ENCODE measurements around the gene GLT8D2.

Gene GLT8D2

GRCh38 chr12:104049903-104050356, at the start of gene GLT8D2:
TSS of gene GLT8D2 (minus strand) at chr12:104050187. CDS start at chr12:104019648, 30,539 bp downstream.
- DNase-seq = no peak

DNA sequence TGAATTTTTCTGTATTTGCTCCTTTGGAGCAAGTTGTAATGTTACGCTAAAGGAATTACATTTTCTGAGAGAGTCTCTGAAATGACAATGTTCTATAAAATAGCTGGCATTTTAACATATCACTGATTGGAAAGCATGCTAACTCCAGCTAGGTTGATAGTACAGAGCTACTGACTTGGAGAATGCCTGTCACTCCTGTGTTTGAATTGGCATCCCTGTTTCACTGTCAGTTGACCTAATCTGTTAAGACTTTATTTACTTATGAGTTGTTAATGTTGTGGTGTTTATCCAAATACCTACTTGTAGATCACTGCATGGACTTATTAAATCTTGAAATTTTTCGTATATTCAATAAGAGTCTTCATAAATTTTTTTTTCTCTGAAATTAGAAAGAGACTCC, 48.0 kb upstream of the GLT8D2 start:
- no peak for DNase-seq

DNA sequence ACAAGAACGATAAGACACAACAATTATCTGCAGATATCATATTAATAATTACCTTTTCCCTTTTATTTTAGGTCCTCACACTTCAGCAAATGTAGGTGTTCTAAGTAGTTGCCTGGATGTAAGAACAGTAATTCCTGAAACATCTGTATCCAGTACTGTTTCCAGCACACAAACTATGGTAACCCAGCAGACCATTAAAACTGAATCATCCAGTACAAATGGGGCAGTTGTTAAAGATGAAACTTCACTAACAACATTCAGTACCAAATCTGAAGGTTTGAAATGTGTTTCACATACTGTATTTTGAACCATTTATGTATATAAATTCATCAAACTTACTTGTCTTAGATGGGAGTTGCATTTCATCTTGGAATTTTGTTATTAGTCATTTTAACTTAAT, 45.3 kb upstream of the GLT8D2 start:
- DNase-seq = no peak

DNA sequence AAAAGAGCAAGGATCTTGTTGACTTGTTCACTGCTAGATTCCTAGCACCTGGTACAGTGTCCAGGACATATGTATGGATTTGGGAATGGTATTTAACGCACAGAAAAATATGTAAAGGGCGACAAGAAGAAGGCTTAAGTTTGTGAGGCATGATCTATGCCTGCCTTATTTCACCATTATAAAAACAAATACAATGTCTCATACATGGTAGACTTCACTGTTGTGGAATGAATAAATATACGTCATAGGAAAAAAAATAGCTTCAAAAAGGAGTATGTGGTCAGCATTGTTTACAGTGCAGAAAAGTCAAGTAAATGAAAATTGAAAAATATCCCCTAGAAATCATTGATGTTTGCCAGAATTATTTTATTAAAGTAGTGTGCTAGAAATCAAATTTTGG, 44.3 kb upstream of the GLT8D2 start:
- DNase-seq = no peak

- no peak for DNase-seq
Measured at GRCh38 chr12:104091136-104091535, 41.1 kb upstream of the GLT8D2 start.

DNA sequence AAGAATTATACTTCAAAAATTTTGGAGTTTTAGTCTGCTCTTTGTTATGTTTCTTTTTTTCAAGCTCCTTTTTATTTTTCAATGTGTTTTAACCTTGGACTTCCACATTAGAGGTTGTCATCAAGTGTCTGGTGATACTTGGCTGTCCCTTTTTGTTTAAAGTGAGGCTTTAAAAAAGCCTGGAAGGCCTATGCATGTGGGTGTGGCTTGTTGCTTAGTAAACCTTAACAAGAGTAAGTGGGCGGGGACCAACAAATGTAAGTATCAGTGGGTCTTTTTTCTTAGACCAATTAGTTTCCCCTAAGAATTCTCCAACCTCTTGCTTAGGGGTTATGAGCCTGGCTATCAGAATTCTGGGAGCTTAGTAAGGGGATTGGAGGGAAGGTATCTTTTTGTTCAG, 40.7 kb upstream of the GLT8D2 start:
- DNase-seq = no peak

DNA sequence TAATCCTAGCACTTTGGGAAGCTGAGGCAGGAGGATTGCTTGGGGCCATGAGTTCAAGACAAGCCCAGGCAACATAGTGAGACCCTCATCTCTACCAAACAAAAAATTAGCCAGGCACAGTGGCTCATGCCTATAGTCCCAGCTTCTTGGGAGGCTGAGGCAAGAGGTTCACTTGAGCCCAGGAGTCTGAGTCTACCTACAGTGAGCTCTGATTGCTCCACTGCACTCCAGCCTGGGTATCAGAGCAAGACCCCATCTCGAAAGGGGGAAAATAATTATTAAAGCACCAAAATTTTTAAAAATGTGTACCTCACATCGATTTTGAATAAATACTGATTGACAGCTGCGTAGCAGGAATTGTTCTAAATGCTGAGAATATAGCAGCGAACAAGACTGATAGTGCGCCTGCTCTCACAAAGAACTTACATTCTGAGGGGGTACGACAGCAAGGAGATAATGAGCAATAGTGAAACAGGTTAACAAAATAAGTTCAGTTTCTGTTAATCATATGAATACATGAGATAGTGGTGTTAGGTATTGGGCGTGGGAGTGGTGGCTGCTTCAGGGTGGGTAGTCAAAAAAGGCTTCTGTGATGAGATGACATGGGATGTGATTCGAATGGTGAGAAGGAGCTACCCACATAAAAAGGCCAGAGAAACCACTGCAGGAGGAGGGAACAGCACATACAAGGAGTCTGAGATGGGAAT, 33.9 kb upstream of the GLT8D2 start:
- DNase-seq = no peak

DNA sequence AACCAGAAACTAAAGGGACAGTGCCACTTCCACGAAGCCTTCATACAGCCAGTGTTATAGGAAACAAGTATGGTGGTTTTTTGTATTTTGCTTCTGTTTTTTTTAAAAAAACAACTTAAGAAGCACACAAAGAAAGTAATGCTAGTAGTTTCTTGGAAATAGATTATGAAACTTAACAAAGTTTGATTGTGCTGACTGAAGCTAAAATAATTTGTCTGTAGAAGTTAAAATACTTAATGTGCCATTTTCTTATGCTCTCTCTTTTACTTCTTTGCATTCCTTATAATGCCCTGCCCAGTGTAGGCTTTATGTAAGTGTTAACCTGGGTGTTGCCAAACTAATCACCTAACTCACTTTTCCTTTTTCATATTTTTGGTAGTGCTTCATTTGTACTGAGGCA, 30.8 kb upstream of the GLT8D2 start:
- DNase-seq = no peak

DNA sequence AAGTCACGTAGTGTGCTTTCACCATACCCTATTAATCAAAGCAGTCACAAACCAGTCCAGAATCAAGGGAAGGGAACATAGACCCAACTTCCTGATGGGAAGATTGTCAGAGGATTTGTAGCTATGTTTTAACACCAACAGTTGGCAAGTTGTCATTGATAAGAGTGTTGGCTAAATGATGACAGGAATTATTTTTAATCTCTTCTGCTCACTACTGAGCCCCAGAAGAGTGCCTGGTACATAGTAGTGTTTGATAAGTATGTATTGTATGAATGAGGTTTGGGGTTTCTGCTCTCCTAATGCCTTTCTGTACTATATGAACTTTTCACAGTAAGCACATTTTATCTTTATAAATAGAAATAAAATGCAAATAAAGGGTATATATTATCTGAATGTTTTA, 29.0 kb upstream of the GLT8D2 start:
- no peak for DNase-seq

DNA sequence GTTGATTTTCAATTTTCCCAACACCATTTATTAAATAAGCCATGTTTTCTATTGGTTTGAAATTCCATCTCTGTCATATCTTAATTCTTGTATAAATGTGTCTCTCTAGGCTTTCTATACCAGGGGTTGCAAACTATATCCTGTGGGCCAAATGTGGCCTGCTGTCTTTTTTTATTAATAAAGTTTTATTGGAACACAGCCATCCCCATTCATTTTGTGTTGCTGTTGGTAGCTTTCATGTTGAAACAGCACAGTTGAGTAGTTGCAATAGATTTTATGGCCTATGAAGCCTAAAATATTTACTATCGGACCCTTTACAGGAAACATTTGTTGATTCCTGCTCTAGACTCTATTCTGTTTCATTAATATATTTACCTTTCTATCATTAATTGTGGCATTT, 23.7 kb upstream of the GLT8D2 start:
- no peak for DNase-seq

GRCh38 chr12:104072099-104072498, 22.1 kb upstream of the GLT8D2 start:
- no peak for DNase-seq

GRCh38 chr12:104064842-104065427, 14.9 kb upstream of the GLT8D2 start:
- no peak for DNase-seq

DNA sequence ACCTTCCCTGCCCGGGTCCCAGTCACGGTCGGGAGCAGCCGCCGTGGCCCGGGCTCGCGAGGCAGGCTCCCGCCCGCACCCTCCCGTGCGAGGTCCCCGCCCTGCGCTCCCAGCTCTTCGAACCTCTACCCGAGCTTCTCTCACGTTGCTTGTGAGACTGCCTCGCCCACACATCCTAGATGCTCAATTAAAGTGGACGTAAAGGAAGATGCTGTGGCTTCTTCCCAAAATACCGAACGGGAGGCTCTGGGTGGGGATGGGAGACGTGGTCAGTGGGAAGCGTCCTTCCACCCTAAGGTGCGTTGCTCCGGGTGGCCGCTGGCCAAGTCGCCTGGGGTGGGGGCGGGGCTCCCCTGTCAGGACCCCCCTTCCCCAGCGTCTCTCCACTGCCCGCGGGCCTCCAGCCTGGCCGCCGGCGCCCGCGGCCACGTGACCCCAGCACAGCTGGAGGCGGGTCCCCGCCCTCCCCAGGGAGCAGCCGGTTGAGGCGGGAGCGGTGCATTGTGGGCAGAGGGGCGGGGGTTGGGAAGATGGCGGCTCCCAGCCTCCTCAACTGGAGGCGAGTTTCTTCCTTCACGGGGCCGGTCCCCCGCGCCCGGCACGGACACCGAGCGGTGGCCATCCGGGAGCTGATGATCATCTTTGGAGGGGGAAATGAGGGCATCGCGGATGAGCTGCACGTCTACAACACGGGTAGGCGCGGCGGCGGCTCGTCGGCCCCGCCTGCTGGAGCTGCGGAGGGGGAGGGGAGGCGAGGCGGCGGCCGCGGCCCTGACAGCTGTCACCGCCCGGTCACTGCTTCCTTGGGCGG, 14.2 kb upstream of the GLT8D2 start, which contains the start of gene HCFC2:
TSS of gene HCFC2 (plus strand) at position 501 of the 811 bp plus-strand sequence. CDS start at position 531, 30 bp downstream.
- DNase-seq = no peak

DNA sequence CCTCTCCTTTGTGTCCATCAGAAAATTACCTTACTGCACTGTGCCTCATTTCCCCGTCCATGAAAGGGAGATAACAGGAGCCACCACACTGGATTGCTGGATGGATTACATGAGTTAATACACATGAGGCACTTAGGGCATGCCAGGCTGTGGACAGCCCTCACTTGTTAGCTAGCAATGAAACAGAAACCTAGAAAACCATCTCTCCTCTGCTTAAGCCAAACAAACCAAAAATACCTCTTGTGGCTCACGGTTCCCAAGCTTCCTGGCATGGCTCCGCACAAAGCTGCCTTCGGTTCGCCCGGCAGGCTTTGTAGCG, 13.7 kb upstream of the GLT8D2 start:
- DNase-seq = no peak

DNA sequence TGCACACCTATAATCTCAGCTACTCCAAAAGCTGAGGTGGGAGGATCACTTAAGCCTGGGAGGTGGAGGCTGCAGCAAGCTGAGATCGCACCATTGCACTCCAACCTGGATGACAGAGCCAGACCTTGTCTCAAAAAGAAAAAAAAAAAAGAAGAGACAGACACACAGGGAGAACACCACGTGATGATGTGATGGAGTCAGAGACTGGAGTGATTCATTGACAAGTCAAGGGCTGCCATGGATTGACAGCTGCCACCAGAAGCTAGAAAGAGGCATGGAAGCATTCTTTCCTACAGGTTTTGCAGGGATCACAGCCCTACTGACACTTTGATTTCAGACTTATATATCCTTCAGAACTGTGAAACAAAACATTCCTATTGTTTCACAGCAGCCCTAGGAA, 10.8 kb upstream of the GLT8D2 start:
- DNase-seq = no peak

GRCh38 chr12:104059963-104060362, 10.0 kb upstream of the GLT8D2 start:
- no peak for DNase-seq

GRCh38 chr12:104058802-104059201, 8.8 kb upstream of the GLT8D2 start:
- DNase-seq = no peak

- no peak for DNase-seq
Measured at GRCh38 chr12:104057771-104058197, 7.8 kb upstream of the GLT8D2 start.

- no peak for DNase-seq
Measured at GRCh38 chr12:104056419-104056972, 6.5 kb upstream of the GLT8D2 start.

DNA sequence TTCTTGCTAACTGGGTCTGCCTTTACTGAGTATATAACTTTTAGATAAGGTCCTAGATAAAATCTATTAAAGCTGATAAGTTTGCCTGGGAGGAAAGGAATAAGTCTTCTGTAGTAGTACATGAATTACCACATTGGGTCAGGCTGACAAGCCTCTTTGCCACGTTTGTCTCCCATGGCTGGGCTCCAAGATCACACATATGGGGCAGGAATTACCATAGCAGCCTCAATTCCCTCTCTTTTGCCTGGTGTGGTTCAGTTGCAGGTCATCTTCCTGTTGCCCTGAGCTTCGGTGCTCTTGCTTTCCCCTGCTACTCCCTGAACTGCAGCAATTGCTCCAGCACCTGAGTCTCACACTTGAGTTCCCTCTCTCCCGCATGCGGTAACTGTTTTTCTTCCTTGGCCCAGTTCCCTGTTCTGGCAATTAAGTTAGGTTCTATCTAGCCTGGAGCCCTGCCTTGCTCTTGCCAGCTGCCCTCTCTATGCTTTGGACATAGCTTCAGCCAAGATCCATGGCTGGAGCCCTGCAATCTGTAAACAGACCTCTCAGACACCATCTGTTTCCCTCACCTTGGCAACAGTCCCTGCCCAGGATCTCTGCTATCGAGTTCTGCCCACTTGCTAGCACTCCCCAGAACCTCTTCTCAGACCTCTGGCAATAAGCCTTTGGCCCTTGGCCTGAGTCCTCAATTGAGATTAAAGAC, 5.8 kb upstream of the GLT8D2 start:
- no peak for DNase-seq

- DNase-seq = no peak
Measured at GRCh38 chr12:104054681-104055346, 4.8 kb upstream of the GLT8D2 start.

DNA sequence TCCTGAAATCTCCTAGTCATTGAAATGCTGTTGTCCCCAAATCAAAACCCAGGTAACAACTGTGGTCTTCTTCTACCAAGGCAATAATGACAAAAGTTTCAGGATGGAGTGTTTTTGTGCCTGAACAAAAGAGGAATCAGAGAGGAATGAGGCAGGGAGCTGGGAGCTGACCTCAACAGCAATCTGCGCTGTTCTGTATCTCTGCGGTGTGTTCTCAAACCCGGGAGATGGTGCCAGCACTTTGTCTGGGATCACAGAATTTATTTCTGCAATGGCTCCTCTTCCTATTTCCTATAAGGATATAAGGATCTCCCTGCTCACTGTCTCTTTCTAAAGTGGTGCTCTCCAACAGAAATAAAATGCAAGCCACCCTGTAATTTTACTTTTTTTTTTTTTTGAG, 449 bp upstream of the GLT8D2 start:
- no peak for DNase-seq

Data from SIG-M5 (cell line).